Muscle layer of colon (tissue), 2 donors: ENCODE results near the gene TENM4.

ENCODE experiments used
- H3K27ac ChIP-seq: one replicate; pipeline ENCODE4 v1.7.0; 2013; ENCODE audit warnings: low read depth, mild to moderate bottlenecking, low read length, moderate library complexity
- H3K27me3 ChIP-seq, 2 donors: one replicate each; pipeline ENCODE4 v1.7.0; 2013; ENCODE audit warnings: low read length in 2 of 2, mild to moderate bottlenecking in 2 of 2; ENCODE audit not compliant: insufficient read depth in 2 of 2, control insufficient read depth in 1 of 2
- H3K36me3 ChIP-seq: one replicate; pipeline ENCODE4 v1.7.0; 2013; ENCODE audit warnings: mild to moderate bottlenecking, low read length; ENCODE audit not compliant: insufficient read depth
- H3K4me1 ChIP-seq: one replicate; pipeline ENCODE4 v1.7.0; 2013; ENCODE audit warnings: mild to moderate bottlenecking, low read length; ENCODE audit not compliant: insufficient read depth
- H3K4me3 ChIP-seq, 2 donors: one replicate each; pipeline ENCODE4 v1.7.0; 2013; ENCODE audit warnings: low read length in 2 of 2, low read depth in 1 of 2, mild to moderate bottlenecking in 1 of 2, moderate library complexity in 1 of 2
- H3K9ac ChIP-seq: one replicate; pipeline ENCODE4 v1.7.0; 2013; ENCODE audit warnings: low read length
- H3K9me3 ChIP-seq: one replicate; pipeline ENCODE4 v1.7.0; 2013; ENCODE audit warnings: mild to moderate bottlenecking, low read length
- donor health status: abdominal sarcoma.
- donor health status: Adenocarcinoma of cecum.

The TENM4 gene

DNA sequence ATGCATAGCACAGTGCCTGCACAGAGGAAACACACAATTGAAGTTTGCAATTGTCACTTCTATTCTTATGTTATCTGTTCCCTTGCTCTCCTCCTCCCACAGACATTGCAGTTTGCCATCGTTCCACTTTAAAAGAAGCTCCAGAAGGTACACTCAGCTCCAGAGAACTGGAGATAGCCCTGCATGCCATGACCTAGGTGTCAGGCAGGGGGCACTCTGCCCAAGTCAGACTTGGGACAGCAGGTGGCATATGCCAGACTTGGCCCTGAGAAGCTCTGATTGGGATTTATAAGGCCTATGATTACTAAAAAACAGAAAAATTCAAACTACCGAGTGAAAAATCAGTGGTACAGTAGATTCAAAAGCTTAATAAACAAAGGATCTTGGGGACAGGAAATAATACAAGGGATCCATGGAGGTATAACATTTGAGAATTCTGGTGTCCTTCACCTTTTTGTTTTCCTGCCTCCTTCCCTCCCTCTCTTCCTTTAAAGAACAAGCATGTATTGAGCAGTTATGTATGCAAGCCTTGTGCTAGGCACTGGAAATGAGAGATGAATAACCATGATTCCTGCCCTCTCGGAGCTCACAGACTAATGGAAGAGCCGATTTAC, 40.0 kb downstream of the TENM4 start:
- no peaks in the 10 kb centered on the region for H3K27me3 ChIP-seq
- H3K4me1 ChIP-seq = no peaks in the 10 kb centered on the region
- no peak overlapping the region for H3K27ac ChIP-seq
- no peak overlapping the region for H3K4me3 ChIP-seq
- no peak overlapping the region for H3K9ac ChIP-seq
- no peaks in the 10 kb centered on the region for H3K36me3 ChIP-seq
- no peaks in the 10 kb centered on the region for H3K9me3 ChIP-seq

DNA sequence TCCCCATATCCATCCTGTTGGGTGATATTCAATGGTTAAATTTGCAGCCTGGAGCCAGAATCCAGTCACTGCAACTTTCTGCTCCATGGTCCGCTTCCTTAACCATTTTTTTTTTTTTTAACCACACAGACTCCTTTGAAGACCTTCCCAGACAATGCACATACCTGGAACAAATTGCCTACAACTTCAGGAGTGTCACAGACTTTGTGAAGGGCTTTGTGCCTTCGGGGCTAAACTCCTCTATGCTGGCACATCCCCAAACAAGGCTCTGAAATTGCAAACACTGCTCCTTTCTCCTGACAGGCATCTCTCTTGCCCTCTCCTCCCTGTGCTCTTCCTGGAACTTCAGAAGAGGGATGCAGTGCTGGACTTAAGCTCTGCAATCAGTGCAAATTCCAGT, 40.6 kb downstream of the TENM4 start:
- Histone ChIP-seq H3K4me3 (no peak overlapping the region), H3K4me1 (no peaks in the 10 kb centered on the region), H3K9ac (no peak overlapping the region), H3K9me3 (no peaks in the 10 kb centered on the region), H3K27me3 (no peaks in the 10 kb centered on the region), H3K36me3 (no peaks in the 10 kb centered on the region), H3K27ac (no peak overlapping the region)

- H3K27me3 ChIP-seq = no peaks in the 10 kb centered on the region
- no peak overlapping the region for H3K9ac ChIP-seq
- H3K27ac ChIP-seq = no peak overlapping the region
- H3K9me3 ChIP-seq = no peaks in the 10 kb centered on the region
- H3K4me3 ChIP-seq = no peak overlapping the region
- no peaks in the 10 kb centered on the region for H3K4me1 ChIP-seq
- H3K36me3 ChIP-seq = no peaks in the 10 kb centered on the region
Observed at GRCh38 chr11:79397252-79397651, 43.6 kb downstream of the TENM4 start.

DNA sequence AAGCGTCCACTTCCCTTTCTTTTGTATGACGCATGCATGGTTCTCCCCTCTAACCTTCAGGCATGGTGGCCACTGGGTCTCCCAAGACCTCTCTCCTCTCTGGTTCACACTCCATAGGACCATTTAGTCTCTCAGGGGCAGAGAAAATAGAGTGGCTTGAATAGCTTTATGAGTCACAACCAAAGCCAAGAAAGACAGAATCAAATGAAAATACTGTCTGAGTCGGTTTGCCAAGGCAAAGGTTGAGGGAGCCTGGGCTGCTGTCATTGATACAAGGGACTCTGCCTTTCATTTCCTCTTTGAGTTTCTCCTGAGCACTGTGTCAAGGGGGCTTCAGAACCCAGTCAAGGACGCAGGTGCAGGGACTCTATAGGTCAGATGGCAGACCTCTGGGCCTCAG, 44.2 kb downstream of the TENM4 start:
- no peaks in the 10 kb centered on the region for H3K9me3 ChIP-seq
- H3K27me3 ChIP-seq = no peaks in the 10 kb centered on the region
- H3K4me3 ChIP-seq = no peak overlapping the region
- no peak overlapping the region for H3K9ac ChIP-seq
- no peak overlapping the region for H3K27ac ChIP-seq
- no peaks in the 10 kb centered on the region for H3K36me3 ChIP-seq
- no peaks in the 10 kb centered on the region for H3K4me1 ChIP-seq

GRCh38 chr11:79396001-79396400, 44.8 kb downstream of the TENM4 start:
- no peak overlapping the region for H3K27ac ChIP-seq
- no peak overlapping the region for H3K9ac ChIP-seq
- H3K9me3 ChIP-seq = no peaks in the 10 kb centered on the region

DNA sequence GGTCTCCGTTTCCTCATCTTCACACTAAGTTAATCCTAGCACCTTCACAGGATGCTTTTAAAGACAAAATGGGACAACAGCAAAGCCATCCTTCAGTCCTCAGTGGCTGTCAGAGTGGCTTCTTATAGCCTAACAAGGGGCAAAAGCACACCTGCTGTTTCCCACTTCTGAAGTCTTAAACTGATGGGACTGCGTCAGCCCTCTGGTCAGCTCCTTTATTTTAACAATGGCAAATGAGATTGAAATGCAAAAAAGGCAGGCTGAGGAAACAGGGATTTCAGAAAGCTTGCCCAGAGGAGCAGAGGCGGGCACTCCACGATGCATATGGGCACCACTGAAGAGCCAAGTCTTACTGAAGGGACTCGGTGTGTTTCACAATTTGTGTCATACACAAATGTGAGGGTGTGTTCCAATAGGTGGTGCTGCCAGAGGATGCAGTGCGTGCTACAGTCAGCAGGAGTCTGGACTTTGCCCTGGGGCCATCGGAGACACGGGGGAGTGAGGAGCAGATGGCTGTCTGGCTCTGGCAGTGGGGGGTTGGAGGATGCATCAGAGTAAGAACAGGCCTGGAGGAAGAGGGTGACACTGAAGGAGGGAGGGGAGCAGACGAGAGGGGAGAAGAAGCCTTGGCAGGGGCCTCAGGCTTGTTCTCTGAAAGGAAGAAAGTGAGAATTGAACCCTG, 47.3 kb downstream of the TENM4 start:
- no peak overlapping the region for H3K27ac ChIP-seq
- no peak overlapping the region for H3K4me3 ChIP-seq
- no peaks in the 10 kb centered on the region for H3K36me3 ChIP-seq
- no peak overlapping the region for H3K9ac ChIP-seq
- no peaks in the 10 kb centered on the region for H3K27me3 ChIP-seq
- no peaks in the 10 kb centered on the region for H3K9me3 ChIP-seq
- H3K4me1 ChIP-seq = no peaks in the 10 kb centered on the region

More at GRCh38 chr11:79396001-79396400, 44.8 kb downstream of the TENM4 start:
- no peaks in the 10 kb centered on the region for H3K4me1 ChIP-seq
- H3K4me3 ChIP-seq = no peak overlapping the region
- H3K27me3 ChIP-seq = no peaks in the 10 kb centered on the region
- no peaks in the 10 kb centered on the region for H3K36me3 ChIP-seq

DNA sequence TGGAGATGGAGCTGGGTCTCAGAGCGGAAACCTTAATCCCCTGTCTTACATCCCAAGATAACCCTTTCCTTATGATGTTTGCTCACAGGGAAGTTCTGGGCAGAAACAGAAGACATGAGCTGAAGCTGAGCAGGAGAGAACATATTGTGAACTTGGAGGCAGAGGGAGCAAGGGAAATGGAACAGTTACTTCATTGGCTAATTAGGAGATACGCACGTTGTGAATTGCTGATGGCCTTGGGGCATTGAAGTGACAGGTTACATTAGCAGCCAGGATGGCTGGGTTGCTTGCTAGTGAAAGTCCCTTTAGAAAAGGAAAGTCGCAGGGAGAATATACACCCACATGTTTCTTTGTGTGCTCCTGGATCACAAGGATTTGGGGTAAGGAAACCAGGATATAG, 48.7 kb downstream of the TENM4 start:
- no peaks in the 10 kb centered on the region for H3K4me1 ChIP-seq
- H3K36me3 ChIP-seq = no peaks in the 10 kb centered on the region
- H3K4me3 ChIP-seq = no peak overlapping the region
- H3K9me3 ChIP-seq = no peaks in the 10 kb centered on the region
- H3K27ac ChIP-seq = no peak overlapping the region
- H3K9ac ChIP-seq = no peak overlapping the region
- no peaks in the 10 kb centered on the region for H3K27me3 ChIP-seq

- H3K36me3 ChIP-seq = no peaks in the 10 kb centered on the region
- H3K9me3 ChIP-seq = no peaks in the 10 kb centered on the region
- H3K27ac ChIP-seq = no peak overlapping the region
- no peak overlapping the region for H3K9ac ChIP-seq
- H3K27me3 ChIP-seq = no peaks in the 10 kb centered on the region
- no peaks in the 10 kb centered on the region for H3K4me1 ChIP-seq
- no peak overlapping the region for H3K4me3 ChIP-seq
Observed at GRCh38 chr11:79390923-79391322, 49.9 kb downstream of the TENM4 start.

- H3K27me3 ChIP-seq = no peaks in the 10 kb centered on the region
- no peak overlapping the region for H3K9ac ChIP-seq
- H3K4me3 ChIP-seq = no peak overlapping the region
- no peaks in the 10 kb centered on the region for H3K4me1 ChIP-seq
- no peak overlapping the region for H3K27ac ChIP-seq
- H3K36me3 ChIP-seq = no peaks in the 10 kb centered on the region
- H3K9me3 ChIP-seq = no peaks in the 10 kb centered on the region
Observed at GRCh38 chr11:79390477-79390876, 50.4 kb downstream of the TENM4 start.

- Histone ChIP-seq H3K27me3 (no peaks in the 10 kb centered on the region), H3K4me3 (no peak overlapping the region), H3K9me3 (no peaks in the 10 kb centered on the region), H3K4me1 (no peaks in the 10 kb centered on the region), H3K27ac (no peak overlapping the region), H3K36me3 (no peaks in the 10 kb centered on the region), H3K9ac (no peak overlapping the region)
Observed at GRCh38 chr11:79388201-79388600, 52.6 kb downstream of the TENM4 start.

DNA sequence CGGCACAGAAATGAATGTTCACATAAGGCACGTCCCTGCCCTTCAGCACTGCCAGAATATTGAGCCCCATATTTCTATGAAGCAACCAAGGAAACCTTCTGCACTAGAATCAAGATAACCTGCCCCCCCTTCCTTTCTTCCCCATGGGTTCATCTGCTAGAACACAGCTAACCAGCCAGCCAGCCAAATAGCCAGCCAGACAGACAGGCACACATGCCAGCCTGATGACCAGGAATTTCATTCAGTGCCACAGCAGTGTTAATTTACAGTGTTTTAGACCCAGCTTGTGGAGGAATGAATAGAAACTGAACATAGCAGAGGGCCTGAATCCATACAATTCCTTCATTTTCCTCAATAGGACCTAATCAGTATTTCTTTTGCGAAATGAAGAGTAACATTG, 57.0 kb downstream of the TENM4 start:
- H3K9ac ChIP-seq = no peak overlapping the region
- H3K36me3 ChIP-seq = no peaks in the 10 kb centered on the region
- no peaks in the 10 kb centered on the region for H3K9me3 ChIP-seq
- no peaks in the 10 kb centered on the region for H3K27me3 ChIP-seq
- no peak overlapping the region for H3K27ac ChIP-seq
- H3K4me1 ChIP-seq = no peaks in the 10 kb centered on the region
- no peak overlapping the region for H3K4me3 ChIP-seq
